ENCODE measurements around the gene P4HTM. TPM values are rescaled to one million over a fixed set of nuclear protein-coding genes. Genes with fewer than 3 reads are reported as not detected.
"Not testable (repeated sequence)": the region's sequence is repeated elsewhere in the genome, so short reads cannot be mapped to it uniquely, and the experiment has no call there.

P4HTM gene
- total and polyA plus RNA-seq, 2 of the 4 experiments (the other 2 are of a cell fraction), result 10.4 to 26.1 TPM

DNA sequence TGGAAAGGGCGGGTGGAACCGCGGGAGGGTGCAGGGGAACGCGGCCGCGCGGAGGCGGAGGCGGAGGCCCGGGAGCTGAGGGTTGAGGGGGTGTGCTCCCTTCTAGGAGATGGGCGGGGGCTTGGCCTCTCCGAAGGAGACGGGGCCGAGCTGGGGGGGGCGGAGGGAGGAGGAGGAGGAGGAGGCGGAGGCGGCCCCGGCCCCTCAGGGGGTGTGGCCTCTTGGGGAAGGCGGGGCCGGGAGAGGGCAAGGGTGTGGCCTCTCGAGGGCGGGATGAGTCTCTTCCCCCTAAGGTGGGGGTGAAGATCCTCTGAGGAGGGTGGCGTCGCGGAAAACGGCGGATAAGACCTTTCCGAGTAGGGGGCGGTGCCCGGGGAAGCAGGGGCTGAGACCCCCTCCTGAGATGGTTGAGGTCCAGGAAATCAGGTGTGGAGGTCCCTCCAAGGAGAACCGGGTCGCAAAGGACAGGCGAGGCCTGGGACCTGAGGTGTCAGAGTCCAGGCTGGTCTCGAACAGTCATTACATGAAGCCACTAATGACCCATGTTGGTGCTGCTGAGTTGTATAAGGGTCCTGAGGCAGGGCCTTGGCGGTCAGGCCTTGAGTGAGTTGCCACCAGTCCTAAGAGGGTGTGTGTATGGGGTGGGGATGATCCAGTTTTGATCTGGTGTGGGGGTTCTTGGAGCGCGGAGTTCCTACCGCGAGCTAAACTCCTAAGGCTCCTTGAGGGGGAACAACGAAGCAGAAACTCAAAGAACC, 17.9 kb downstream of the P4HTM start:
- TF ChIP-seq RFX5 (IDR thresholded peaks at IDR 0.05; ENCODE audit: low read depth, low read length) (no peak), MAZ (IDR thresholded peaks at IDR 0.05; ENCODE audit: borderline replicate concordance, low read depth, low read length) (peak; percentile 84)
- ATAC-seq (ENCODE audit: low read depth), result peak; percentile 82
- BruUV-seq (replicated peaks), result no TSS peak

DNA sequence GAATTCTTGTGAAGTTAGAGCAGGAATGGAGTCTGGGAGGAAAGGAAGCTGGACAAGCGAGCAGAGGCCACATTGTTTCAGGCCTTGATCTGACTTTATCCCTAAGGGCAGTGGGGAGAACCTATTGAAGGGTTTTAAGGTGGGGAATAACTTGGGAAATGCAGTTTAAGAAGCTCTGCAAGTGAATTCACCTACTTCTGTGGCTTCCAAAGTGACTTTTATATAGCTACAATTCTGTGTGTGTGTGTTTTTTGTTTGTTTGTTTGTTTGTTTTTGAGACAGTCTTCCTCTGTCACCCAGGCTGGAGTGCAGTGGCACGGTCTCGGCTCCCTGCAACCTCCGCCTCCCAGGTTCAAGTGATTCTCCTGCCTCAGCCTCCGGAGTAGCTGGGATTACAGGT, 18.6 kb downstream of the P4HTM start:
- Histone ChIP-seq H4K20me1 (ENCODE audit: insufficient read depth, low read length) (peaks cover 43% of the 10 kb centered on the region), H3K4me3 (ENCODE audit: insufficient read depth, low read depth, low read length) (peak overlapping the region; percentile 87), H3K9me1 (ENCODE audit: insufficient read depth, low read length) (peaks cover 26% of the 10 kb centered on the region), H3K14ac (replicated peaks; ENCODE audit: low read depth, low read length) (0 out of 2 replicates have a peak overlapping the region, but pooled peaks have one; percentile 12), H3K23ac (ENCODE audit: low read depth, low read length) (peak overlapping the region; percentile 21; the same call in 1 of the 2 replicates), H3K4me2 (ENCODE audit: low read depth, low read length) (peak overlapping the region; percentile 92), H3K4ac (ENCODE audit: low read depth, low read length) (0 out of 2 replicates have a peak overlapping the region, but pooled peaks have one; percentile 5), H2AK5ac (ENCODE audit: low read depth, low read length) (0 out of 2 replicates have a peak overlapping the region, but pooled peaks have one; percentile 94), H3K4me1 (ENCODE audit: control insufficient read depth, insufficient read depth, low read length) (peaks cover 13% of the 10 kb centered on the region), H2AK9ac (replicated peaks; ENCODE audit: low read depth, low read length, poor library complexity) (peak overlapping the region; percentile 99), H3K36me3 (ENCODE audit: control insufficient read depth, insufficient read depth, low read length) (peaks cover 24% of the 10 kb centered on the region), H3K79me1 (ENCODE audit: low read depth in 1 of 2, low read length in 2 of 2) (peaks cover 4 to 64% of the 10 kb centered on the region in 2 experiments; a peak in 2 of 4 replicates)
- CTCF ChIA-PET; H3K18ac ChIP-seq (ENCODE audit: low read depth, low read length); H2BK15ac ChIP-seq (ENCODE audit: low read depth, low read length); BruUV-seq (replicated peaks); H3K9me3 ChIP-seq (ENCODE audit: control insufficient read depth, insufficient read depth, low read length); DNase-seq; ATAC-seq (ENCODE audit: low read depth); H4K91ac ChIP-seq (ENCODE audit: insufficient read depth, low read depth, low read length); H3K56ac ChIP-seq (ENCODE audit: extremely low read depth, insufficient read depth, low read length); H3K9ac ChIP-seq (ENCODE audit: low read depth, low read length); H3K27ac ChIP-seq (ENCODE audit: insufficient read depth, low read length); H2BK20ac ChIP-seq (ENCODE audit: low read depth, low read length); in situ Hi-C loops (cut with MboI; ENCODE audit: low sequenced_read_pairs); H2BK120ac ChIP-seq (ENCODE audit: low read depth, low read length); H4K5ac ChIP-seq (ENCODE audit: low read depth, low read length); H3K27me3 ChIP-seq (ENCODE audit: control insufficient read depth, insufficient read depth, low read length); intact Hi-C loops (cut with micrococcal nuclease); dilution Hi-C loops (cut with HindIII; ENCODE audit: low sequenced_read_pairs, unreplicated experiment); H2AFZ ChIP-seq (replicated peaks; ENCODE audit: low read length, poor library complexity); H2BK5ac ChIP-seq (ENCODE audit: low read depth, low read length, poor library complexity, severe bottlenecking); H4K8ac ChIP-seq (ENCODE audit: low read depth in 2 of 2, low read length in 2 of 2): not testable (repeated sequence)
- POLR2A ChIA-PET (ENCODE audit: unreplicated experiment), result interaction anchor here (0.6 to 2.5 kb wide), 3 partner anchors 9 to 420 kb away, joined by 4 to 13 read pairs (median 6); partner anchors contain the start of gene DALRD3
- WGBS, 2 experiments (ENCODE audit: extremely low coverage in 2 of 2, insufficient read length in 1 of 2), result no CpG with 5 or more reads among the region's 5 CpGs

More for the DNA sequence above, 17.9 kb downstream of the P4HTM start:
- peak overlapping the region; percentile 99 for H3K9ac ChIP-seq (ENCODE audit: low read depth, low read length)
- peak overlapping the region; percentile 97 for H4K5ac ChIP-seq (ENCODE audit: low read depth, low read length)
- H3K9me1 ChIP-seq (ENCODE audit: insufficient read depth, low read length), result peaks cover 26% of the 10 kb centered on the region
- peak overlapping the region; percentile 99 for H2AK9ac ChIP-seq (replicated peaks; ENCODE audit: low read depth, low read length, poor library complexity)
- H3K4me3 ChIP-seq (ENCODE audit: insufficient read depth, low read depth, low read length), result peak overlapping the region; percentile 87
- intact Hi-C loops (cut with micrococcal nuclease), result loop anchor here (2.0 kb wide), 1 partner anchor 19 kb away; no protein-coding TSS in a partner anchor
- WGBS, 2 experiments (ENCODE audit: extremely low coverage in 2 of 2, insufficient read length in 1 of 2), result 45% methylated on average over 10 of the region's 41 CpGs; no CpG with 5 or more reads in 1 of the 2 experiments
- H2BK120ac ChIP-seq (ENCODE audit: low read depth, low read length), result peak overlapping the region; percentile 69; the same call in 1 of the 2 replicates
- peaks cover 18% of the 10 kb centered on the region for H3K36me3 ChIP-seq (ENCODE audit: control insufficient read depth, insufficient read depth, low read length)
- peak overlapping the region; percentile 91; the same call in 1 of the 2 replicates for H3K23ac ChIP-seq (ENCODE audit: low read depth, low read length)
- peak; percentile 71 for DNase-seq
- in situ Hi-C loops (cut with MboI; ENCODE audit: low sequenced_read_pairs), result no loop called here
- peak overlapping the region; percentile 99 for H3K27ac ChIP-seq (ENCODE audit: insufficient read depth, low read length)
- H3K56ac ChIP-seq (ENCODE audit: extremely low read depth, insufficient read depth, low read length), result no peak overlapping the region
- peak overlapping the region; percentile 99 for H3K4ac ChIP-seq (ENCODE audit: low read depth, low read length)
- peaks cover 0 to 58% of the 10 kb centered on the region in 2 experiments; a peak in 2 of 4 replicates for H3K79me1 ChIP-seq (ENCODE audit: low read depth in 1 of 2, low read length in 2 of 2)
- ChIA-PET CTCF (interaction anchor here (0.9 to 1.5 kb wide), 4 partner anchors 10 to 86 kb away, joined by 3 to 10 read pairs (median 4); partner anchors contain the start of gene QRICH1), POLR2A (ENCODE audit: unreplicated experiment) (interaction anchor here (0.5 to 2.5 kb wide), 4 partner anchors 10 to 51 kb away, joined by 3 to 13 read pairs (median 8); partner anchors contain the start of genes DALRD3 and P4HTM)
- peaks cover 13% of the 10 kb centered on the region for H3K4me1 ChIP-seq (ENCODE audit: control insufficient read depth, insufficient read depth, low read length)
- peak overlapping the region; percentile 95 for H2AFZ ChIP-seq (replicated peaks; ENCODE audit: low read length, poor library complexity)
- dilution Hi-C loops (cut with HindIII; ENCODE audit: low sequenced_read_pairs, unreplicated experiment), result no loop called here
- no peak overlapping the region; the same call in 1 of the 3 replicates for H2BK15ac ChIP-seq (ENCODE audit: low read depth, low read length)
- peak overlapping the region; percentile 92 for H3K4me2 ChIP-seq (ENCODE audit: low read depth, low read length)
- H2BK5ac ChIP-seq (ENCODE audit: low read depth, low read length, poor library complexity, severe bottlenecking), result peak overlapping the region; percentile 95
- H4K8ac ChIP-seq (ENCODE audit: low read depth in 2 of 2, low read length in 2 of 2), result peak overlapping the region; percentile 98
- H4K91ac ChIP-seq (ENCODE audit: insufficient read depth, low read depth, low read length), result peak overlapping the region; percentile 99
- H2BK20ac ChIP-seq (ENCODE audit: low read depth, low read length), result no peak overlapping the region
- no peaks in the 10 kb centered on the region for H3K9me3 ChIP-seq (ENCODE audit: control insufficient read depth, insufficient read depth, low read length)
- peak overlapping the region; percentile 94; the same call in 1 of the 2 replicates for H3K18ac ChIP-seq (ENCODE audit: low read depth, low read length)
- peak overlapping the region; percentile 99 for H3K14ac ChIP-seq (replicated peaks; ENCODE audit: low read depth, low read length)
- peak overlapping the region; percentile 98 for H2AK5ac ChIP-seq (ENCODE audit: low read depth, low read length)
- peaks cover 36% of the 10 kb centered on the region for H4K20me1 ChIP-seq (ENCODE audit: insufficient read depth, low read length)
- H3K27me3 ChIP-seq (ENCODE audit: control insufficient read depth, insufficient read depth, low read length), result no peaks in the 10 kb centered on the region

All from IMR-90 (cell line).